GOT3 (cell line): Measurements from ENCODE around the gene NEK8.
A peak's percentile ranks its signal among the peaks of the same experiment; 100 is the strongest.

Experiments
- DNase-seq: peaks from one replicate; lab custom pipeline; 2025; ENCODE audit warnings: mixed read lengths; lab: John Stamatoyannopoulos, UW

Gene NEK8

GRCh38 chr17:28728364-28729200, at the start of gene NEK8:
TSS of gene NEK8 (plus strand) at chr17:28728788. CDS start at chr17:28728814, 26 bp downstream.
- peak; percentile 80 for DNase-seq

- no peak for DNase-seq
These were observed 45.9 kb upstream of the NEK8 start for GRCh38 chr17:28682655-28683054.

- no peak for DNase-seq
These were observed 43.6 kb upstream of the NEK8 start for GRCh38 chr17:28684963-28685362.

- no peak for DNase-seq
These were observed 43.2 kb upstream of the NEK8 start for GRCh38 chr17:28685366-28685765.

GRCh38 chr17:28686296-28686695, 42.3 kb upstream of the NEK8 start:
- DNase-seq, result no peak

GRCh38 chr17:28688481-28688880, 40.1 kb upstream of the NEK8 start:
- DNase-seq, result no peak

- DNase-seq, result no peak
These were observed 39.6 kb upstream of the NEK8 start for GRCh38 chr17:28689011-28689410.

GRCh38 chr17:28693869-28694268, 34.7 kb upstream of the NEK8 start:
- no peak for DNase-seq

GRCh38 chr17:28698253-28698941, 30.2 kb upstream of the NEK8 start:
- no peak for DNase-seq

GRCh38 chr17:28700278-28700677, 28.3 kb upstream of the NEK8 start:
- DNase-seq, result no peak

GRCh38 chr17:28700830-28701492, 27.6 kb upstream of the NEK8 start:
- DNase-seq, result no peak

GRCh38 chr17:28702026-28702751, 26.4 kb upstream of the NEK8 start:
- DNase-seq, result no peak

- DNase-seq, result no peak
These were observed 25.8 kb upstream of the NEK8 start for GRCh38 chr17:28702752-28703150.

- no peak for DNase-seq
These were observed 24.9 kb upstream of the NEK8 start for GRCh38 chr17:28703552-28704218.

GRCh38 chr17:28704219-28704858, 24.2 kb upstream of the NEK8 start:
- DNase-seq, result no peak

- DNase-seq, result no peak
These were observed 23.4 kb upstream of the NEK8 start for GRCh38 chr17:28705074-28705659.

GRCh38 chr17:28705728-28706334, 22.8 kb upstream of the NEK8 start:
- DNase-seq, result no peak

GRCh38 chr17:28706471-28707338, 21.9 kb upstream of the NEK8 start:
- no peak for DNase-seq

- DNase-seq, result no peak
These were observed 21.3 kb upstream of the NEK8 start for GRCh38 chr17:28707339-28707720.
